Mesendoderm (in vitro differentiated cells): ENCODE results near the gene PRR15L.

Experiments
- DNase-seq: peaks from one replicate; pipeline ENCODE4 v3.0.0; 2013
- H2AK5ac ChIP-seq: 2 replicates; pipeline ENCODE4 v1.6.1; 2013; ENCODE audit warnings: low read length, inconsistent platforms
- H2BK120ac ChIP-seq: 2 replicates; pipeline ENCODE4 v1.6.1; 2013; ENCODE audit warnings: low read depth, mild to moderate bottlenecking, low read length, moderate library complexity, mixed read lengths
- H2BK15ac ChIP-seq: replicated peaks from 2 replicates; pipeline ENCODE4 v1.6.1; 2013; ENCODE audit warnings: low read depth, mild to moderate bottlenecking, moderate library complexity
- H2BK5ac ChIP-seq: 2 replicates; pipeline ENCODE4 v1.6.1; 2013; ENCODE audit warnings: low read length, inconsistent platforms
- H3K18ac ChIP-seq: 2 replicates; pipeline ENCODE4 v1.6.1; 2013; ENCODE audit warnings: mild to moderate bottlenecking, low read length, mixed read lengths
- H3K23ac ChIP-seq: one replicate; pipeline ENCODE4 v1.6.1; 2013; ENCODE audit warnings: low read length
- H3K27ac ChIP-seq: 2 replicates; pipeline ENCODE4 v1.5.1; 2013; ENCODE audit warnings: low read depth, mild to moderate bottlenecking, inconsistent platforms, low read length, moderate library complexity
- H3K27me3 ChIP-seq: 2 replicates; pipeline ENCODE4 v1.6.1; 2013; ENCODE audit warnings: low read length, control low read depth, mild to moderate bottlenecking, inconsistent platforms; ENCODE audit not compliant: insufficient read depth, poor library complexity
- H3K36me3 ChIP-seq: 2 replicates; pipeline ENCODE4 v1.6.1; 2013; ENCODE audit warnings: low read length, inconsistent platforms; ENCODE audit not compliant: control insufficient read depth, insufficient read depth
- H3K4ac ChIP-seq: one replicate; pipeline ENCODE4 v1.6.1; 2013; ENCODE audit warnings: low read depth, mild to moderate bottlenecking, low read length, moderate library complexity
- H3K4me1 ChIP-seq: 2 replicates; pipeline ENCODE4 v1.6.1; 2013; ENCODE audit warnings: low read depth, low read length, inconsistent platforms; ENCODE audit not compliant: control insufficient read depth
- H3K4me2 ChIP-seq: 2 replicates; pipeline ENCODE4 v1.6.1; 2013; ENCODE audit warnings: low read length
- H3K4me3 ChIP-seq: 2 replicates; pipeline ENCODE4 v1.5.1; 2013; ENCODE audit warnings: mild to moderate bottlenecking, low read length
- H3K56ac ChIP-seq: one replicate; pipeline ENCODE4 v1.6.1; 2013; ENCODE audit warnings: low read length
- H3K79me1 ChIP-seq: 2 replicates; pipeline ENCODE4 v1.6.1; 2013; ENCODE audit warnings: low read length, inconsistent platforms
- H3K79me2 ChIP-seq: 2 replicates; pipeline ENCODE4 v1.6.1; 2013; ENCODE audit warnings: mild to moderate bottlenecking, low read length; ENCODE audit not compliant: control insufficient read depth, insufficient read depth
- H3K9ac ChIP-seq: 2 replicates; pipeline ENCODE4 v1.6.1; 2013; ENCODE audit warnings: low read length, inconsistent platforms
- H4K5ac ChIP-seq: one replicate; pipeline ENCODE4 v1.6.1; 2013; ENCODE audit warnings: low read length
- H4K8ac ChIP-seq: one replicate; pipeline ENCODE4 v1.6.1; 2013; ENCODE audit warnings: low read depth, mild to moderate bottlenecking, control low read depth, low read length, moderate library complexity
- WGBS: extraction: QIAGEN DNeasy Blood & Tissue Kit; methylation state at CpG from one replicate; pipeline ENCODE4 v1.1.7; 2013; ENCODE audit warnings: low lambda C conversion rate, missing lambda C conversion rate; ENCODE audit not compliant: insufficient coverage; ENCODE audit errors: extremely low coverage; 5-methylcytosine and 5-hydroxymethylcytosine counted together

Gene PRR15L

GRCh38 chr17:47970725-47971499 lies 13.2 kb upstream of the PRR15L start, which contains the start of gene CDK5RAP3:
Gene CDK5RAP3, plus strand, starts transcription at chr17:47971113. Its CDS starts 34 bp downstream, at chr17:47971147.
- no CpG with 5 or more reads among the region's 62 CpGs for WGBS
- Histone ChIP-seq H4K8ac (no peak within 1 kb of the TSS), H3K4me1 (no peaks in the 10 kb centered on the region), H2BK5ac (peak within 1 kb of the TSS; percentile 21), H3K4me3 (peak within 1 kb of the TSS; percentile 76), H3K23ac (no peak within 1 kb of the TSS), H2AK5ac (peak within 1 kb of the TSS; percentile 81), H3K27ac (no peak within 1 kb of the TSS), H3K4ac (peak within 1 kb of the TSS; percentile 44), H2BK15ac (no peak within 1 kb of the TSS), H2BK120ac (no peak within 1 kb of the TSS), H3K36me3 (peaks cover 2% of the 10 kb centered on the region), H3K18ac (no peak within 1 kb of the TSS), H3K9ac (peak within 1 kb of the TSS; percentile 84), H3K27me3 (no peaks in the 10 kb centered on the region), H3K56ac (peak within 1 kb of the TSS; percentile 92), H4K5ac (no peak within 1 kb of the TSS), H3K4me2 (peak within 1 kb of the TSS; percentile 61), H3K79me1 (peaks cover 2% of the 10 kb centered on the region), H3K79me2 (no peaks in the 10 kb centered on the region)
- DNase-seq, result peak; percentile 100

DNA sequence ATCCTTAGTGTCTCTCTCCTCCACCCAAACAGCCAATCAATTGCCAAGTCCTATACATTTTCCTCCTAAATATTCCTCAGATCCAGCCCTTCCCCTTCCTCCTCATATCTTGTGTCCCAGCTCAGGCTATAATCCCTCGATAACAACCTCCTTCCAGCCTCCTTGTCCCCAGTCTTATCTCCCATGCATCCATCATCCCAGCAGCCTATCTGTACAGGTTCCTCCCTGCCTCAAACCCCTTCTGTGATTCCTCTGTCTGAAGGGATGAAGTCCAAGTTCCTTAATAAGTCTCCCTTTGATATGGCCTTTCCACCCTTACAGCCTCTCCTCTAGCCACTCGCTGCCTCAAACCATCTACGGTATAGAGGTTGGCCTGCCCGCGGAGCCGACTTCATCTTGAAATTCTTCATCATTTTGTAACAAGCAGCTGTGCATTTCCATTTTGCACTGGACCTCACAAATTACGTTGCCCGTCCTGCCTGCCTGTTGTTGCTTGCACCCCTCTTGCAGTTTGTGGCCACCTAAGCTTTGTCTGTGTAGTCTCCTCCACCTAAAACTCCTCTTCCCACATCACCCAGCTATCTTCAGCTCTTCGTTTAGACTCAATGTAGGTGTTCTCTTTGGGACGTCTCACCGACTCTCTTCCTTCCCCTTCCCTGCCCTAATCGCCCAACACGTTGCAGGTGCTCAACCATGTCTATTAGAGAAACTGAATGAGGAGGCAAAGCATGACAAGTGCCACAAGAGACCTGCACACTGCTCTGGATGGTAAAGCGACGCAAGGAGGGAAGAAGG lies 12.4 kb upstream of the PRR15L start:
- no peaks in the 10 kb centered on the region for H3K79me2 ChIP-seq
- peak overlapping the region; percentile 34 for H3K4me2 ChIP-seq
- no peaks in the 10 kb centered on the region for H3K27me3 ChIP-seq
- no CpG with 5 or more reads among the region's 15 CpGs for WGBS
- H2BK15ac ChIP-seq, result no peak overlapping the region
- H4K5ac ChIP-seq, result no peak overlapping the region
- no peak overlapping the region for H2BK5ac ChIP-seq
- no peak overlapping the region for H2AK5ac ChIP-seq
- H3K56ac ChIP-seq, result peak overlapping the region; percentile 77
- H3K36me3 ChIP-seq, result no peaks in the 10 kb centered on the region
- peak overlapping the region; percentile 19 for H3K4ac ChIP-seq
- no peak for DNase-seq
- H4K8ac ChIP-seq, result no peak overlapping the region
- H3K9ac ChIP-seq, result peak overlapping the region; percentile 43
- no peak overlapping the region for H3K27ac ChIP-seq
- no peaks in the 10 kb centered on the region for H3K4me1 ChIP-seq
- no peak overlapping the region for H2BK120ac ChIP-seq
- no peak overlapping the region for H3K4me3 ChIP-seq
- peaks cover 2% of the 10 kb centered on the region for H3K79me1 ChIP-seq
- H3K23ac ChIP-seq, result no peak overlapping the region
- H3K18ac ChIP-seq, result no peak overlapping the region

GRCh38 chr17:47968836-47969235 lies 11.2 kb upstream of the PRR15L start:
- DNase-seq, result no peak
- Histone ChIP-seq H2BK120ac (no peak overlapping the region), H3K4ac (no peak overlapping the region), H3K18ac (no peak overlapping the region), H3K4me1 (no peaks in the 10 kb centered on the region), H3K4me2 (no peak overlapping the region), H4K8ac (no peak overlapping the region), H4K5ac (no peak overlapping the region), H2BK15ac (no peak overlapping the region), H2AK5ac (no peak overlapping the region), H3K27ac (no peak overlapping the region), H3K79me1 (peaks cover 2% of the 10 kb centered on the region), H3K4me3 (no peak overlapping the region), H2BK5ac (no peak overlapping the region), H3K56ac (no peak overlapping the region), H3K27me3 (no peaks in the 10 kb centered on the region), H3K36me3 (no peaks in the 10 kb centered on the region), H3K23ac (no peak overlapping the region), H3K79me2 (no peaks in the 10 kb centered on the region), H3K9ac (no peak overlapping the region)
- no CpG with 5 or more reads among the region's 5 CpGs for WGBS

- Histone ChIP-seq H2AK5ac (no peak overlapping the region), H3K23ac (no peak overlapping the region), H2BK15ac (no peak overlapping the region), H3K79me2 (no peaks in the 10 kb centered on the region), H3K27me3 (no peaks in the 10 kb centered on the region), H3K4me3 (no peak overlapping the region), H2BK120ac (no peak overlapping the region), H3K9ac (no peak overlapping the region), H4K5ac (no peak overlapping the region), H3K27ac (no peak overlapping the region), H3K4ac (no peak overlapping the region), H3K4me2 (no peak overlapping the region), H3K4me1 (no peaks in the 10 kb centered on the region), H3K18ac (no peak overlapping the region), H3K79me1 (peaks cover 2% of the 10 kb centered on the region), H3K56ac (no peak overlapping the region), H4K8ac (no peak overlapping the region), H3K36me3 (no peaks in the 10 kb centered on the region), H2BK5ac (no peak overlapping the region)
- WGBS, result no CpG with 5 or more reads among the region's 5 CpGs
- peak; percentile 39 for DNase-seq
These were observed 10.0 kb upstream of the PRR15L start for GRCh38 chr17:47967607-47968252.

- no peak overlapping the region for H3K27ac ChIP-seq
- no peak for DNase-seq
- H3K4me1 ChIP-seq, result no peaks in the 10 kb centered on the region
These were observed 8.4 kb upstream of the PRR15L start for GRCh38 chr17:47966079-47966519.

More at GRCh38 chr17:47966079-47966519, 8.4 kb upstream of the PRR15L start:
- Histone ChIP-seq H2BK5ac (no peak overlapping the region), H3K9ac (no peak overlapping the region), H3K27me3 (no peaks in the 10 kb centered on the region), H3K4me2 (no peak overlapping the region), H3K23ac (no peak overlapping the region), H3K4ac (no peak overlapping the region), H3K36me3 (no peaks in the 10 kb centered on the region), H2BK120ac (no peak overlapping the region), H3K18ac (no peak overlapping the region), H2AK5ac (no peak overlapping the region), H2BK15ac (no peak overlapping the region), H4K5ac (no peak overlapping the region), H3K4me3 (no peak overlapping the region), H4K8ac (no peak overlapping the region), H3K56ac (no peak overlapping the region), H3K79me1 (no peaks in the 10 kb centered on the region), H3K79me2 (no peaks in the 10 kb centered on the region)
- no CpG with 5 or more reads among the region's 1 CpG for WGBS
